ENCODE data around the gene QPCT.

The QPCT gene

DNA sequence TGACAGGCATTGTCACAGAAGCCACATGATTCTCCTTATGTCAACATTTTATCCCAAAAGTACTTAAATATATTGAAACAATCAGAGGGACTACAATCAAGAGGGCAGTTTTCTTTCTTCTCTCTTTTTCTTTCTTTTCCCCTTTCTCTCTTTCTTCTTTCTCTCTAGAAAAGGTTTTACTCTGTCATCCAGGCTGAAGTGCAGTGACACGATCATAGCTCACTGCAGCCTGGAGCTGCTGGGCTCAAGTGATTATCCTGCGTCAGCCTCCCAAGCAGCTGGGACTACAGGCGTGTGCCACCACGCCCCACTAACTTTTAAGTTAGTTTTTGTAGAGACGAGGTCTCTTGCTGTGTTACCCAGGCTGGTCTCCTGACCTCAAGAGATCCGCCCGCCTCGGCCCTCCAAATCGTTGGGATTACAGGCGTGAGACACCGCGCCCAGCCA lies 18.8 kb upstream of the QPCT start:
- DNase-seq: no peak

DNA sequence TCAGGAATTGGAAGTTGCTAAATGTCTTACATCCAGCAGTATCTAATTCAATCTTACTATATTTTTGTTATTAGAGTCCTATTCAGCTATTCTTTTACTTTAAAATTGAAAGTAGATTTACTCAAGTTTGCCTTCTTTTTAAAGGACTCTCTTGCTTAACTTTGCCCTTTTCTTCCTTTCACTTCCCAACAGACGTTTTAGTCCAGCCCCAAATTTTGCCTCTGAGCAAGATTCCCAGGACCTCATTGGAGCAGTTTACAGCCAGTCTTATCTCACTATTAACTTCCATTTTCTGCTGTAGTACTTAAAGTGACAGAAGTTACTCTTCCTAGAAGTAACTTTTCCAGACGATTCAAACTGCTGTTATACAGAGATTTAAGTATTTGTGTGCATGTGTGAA lies 18.1 kb upstream of the QPCT start:
- DNase-seq: no peak

DNA sequence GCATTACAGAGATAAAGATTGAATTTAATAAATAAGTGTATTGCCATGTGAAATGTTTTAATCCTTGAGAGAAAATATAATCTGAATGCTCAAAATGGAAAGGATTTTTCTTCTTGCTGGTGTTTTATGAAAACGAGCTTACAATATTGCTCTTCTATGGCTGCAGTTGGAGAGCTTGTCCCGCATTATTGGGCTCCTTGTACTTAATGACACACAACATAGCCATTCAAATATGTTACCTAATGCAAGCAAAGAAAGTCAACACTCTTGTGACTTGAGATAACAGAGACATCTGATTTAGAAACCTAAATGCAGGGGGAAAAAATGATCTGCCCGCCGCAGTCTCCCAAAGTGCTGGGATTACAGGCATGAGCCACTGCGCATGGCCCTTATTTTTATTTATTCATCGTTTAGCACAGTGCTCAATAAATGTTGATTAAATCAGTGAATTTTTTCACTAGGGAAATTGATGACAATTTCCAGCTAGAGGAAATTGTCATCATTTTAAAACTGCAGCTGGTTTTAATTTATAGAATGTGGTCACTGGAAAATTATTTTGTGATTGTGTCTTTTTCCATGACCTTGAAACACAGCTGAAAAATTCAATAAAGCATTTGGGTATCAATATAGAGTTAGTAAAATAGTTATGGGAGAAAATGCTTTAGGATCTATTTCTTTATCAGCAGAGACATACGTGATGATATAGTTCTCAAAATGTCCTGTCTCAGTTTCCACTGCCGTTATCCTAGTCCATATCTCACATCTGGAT lies 17.4 kb upstream of the QPCT start:
- DNase-seq: no peak

DNA sequence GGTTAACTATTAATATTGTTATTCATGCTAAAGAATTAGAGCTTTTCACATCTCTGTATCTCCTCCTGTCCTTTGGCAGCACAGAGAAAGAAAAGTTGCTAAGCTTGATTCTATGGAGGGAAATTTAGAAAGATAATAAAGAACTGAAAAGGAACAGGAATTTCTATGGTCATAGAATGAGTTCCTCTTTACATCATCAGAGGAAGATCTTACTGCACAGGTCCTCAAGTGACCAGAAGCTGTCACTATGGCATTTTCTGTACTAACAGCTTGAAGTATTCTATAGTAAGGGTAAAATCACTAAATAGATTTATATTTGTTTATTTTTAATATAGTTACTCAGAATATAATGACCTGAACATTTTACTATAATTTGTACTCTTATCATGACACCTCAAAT lies 13.7 kb upstream of the QPCT start:
- no peak for DNase-seq

DNA sequence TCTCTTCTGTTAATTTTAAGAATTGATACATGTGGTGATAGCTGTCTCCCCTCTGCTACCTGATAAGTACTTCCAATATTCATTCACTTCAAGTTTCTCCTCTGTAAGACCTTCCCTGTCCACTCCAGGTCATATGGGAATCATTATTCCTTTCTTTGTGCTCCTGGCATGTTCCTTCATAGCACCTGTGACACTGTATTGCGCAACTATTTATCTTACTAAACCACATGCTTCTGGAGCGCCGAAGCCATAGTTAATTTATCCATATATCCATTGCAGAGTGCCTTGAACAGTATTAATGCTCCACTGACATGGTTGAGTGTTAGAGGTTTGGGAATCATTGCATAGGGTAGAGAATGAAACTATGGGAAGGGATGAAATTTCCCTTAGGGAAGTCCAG lies 11.9 kb upstream of the QPCT start:
- DNase-seq: no peak

DNA sequence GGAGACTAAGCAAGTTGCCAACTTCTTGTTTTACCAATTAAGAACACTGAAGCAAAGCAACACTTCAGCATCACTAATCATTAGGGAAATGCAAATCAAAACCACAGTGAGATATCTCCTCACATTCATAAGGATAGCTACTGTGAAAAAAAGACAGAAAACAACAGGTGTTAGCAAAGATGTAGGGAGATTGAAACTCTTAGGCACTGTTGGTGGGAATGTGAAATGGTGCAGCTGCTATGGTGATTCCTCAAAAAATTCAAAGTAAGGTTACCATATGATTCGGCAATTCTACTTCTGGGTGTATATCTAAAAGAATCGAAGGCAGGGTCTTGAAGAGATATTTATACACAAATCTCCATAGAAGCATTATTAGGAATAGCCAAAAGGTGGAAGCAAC lies 11.2 kb upstream of the QPCT start:
- DNase-seq: no peak

DNA sequence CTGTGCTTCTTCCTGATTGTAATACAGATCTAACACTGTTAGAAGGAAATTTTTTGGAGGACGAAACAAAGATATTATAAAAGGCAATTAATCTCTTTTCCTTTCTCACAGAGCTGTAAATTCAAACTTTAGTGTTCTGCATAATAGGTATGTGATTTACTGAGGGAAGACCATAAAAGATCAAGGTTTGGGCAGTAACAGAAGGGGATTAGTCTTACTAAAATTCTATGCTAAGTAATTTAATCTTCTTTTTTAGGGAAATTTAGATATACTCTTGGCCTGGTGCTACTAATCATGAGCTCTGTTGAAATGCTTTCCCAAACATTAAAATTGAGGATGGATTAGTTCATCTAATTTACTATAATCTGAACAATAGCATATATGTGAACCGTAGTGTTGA lies 8.8 kb upstream of the QPCT start:
- no peak for DNase-seq

DNA sequence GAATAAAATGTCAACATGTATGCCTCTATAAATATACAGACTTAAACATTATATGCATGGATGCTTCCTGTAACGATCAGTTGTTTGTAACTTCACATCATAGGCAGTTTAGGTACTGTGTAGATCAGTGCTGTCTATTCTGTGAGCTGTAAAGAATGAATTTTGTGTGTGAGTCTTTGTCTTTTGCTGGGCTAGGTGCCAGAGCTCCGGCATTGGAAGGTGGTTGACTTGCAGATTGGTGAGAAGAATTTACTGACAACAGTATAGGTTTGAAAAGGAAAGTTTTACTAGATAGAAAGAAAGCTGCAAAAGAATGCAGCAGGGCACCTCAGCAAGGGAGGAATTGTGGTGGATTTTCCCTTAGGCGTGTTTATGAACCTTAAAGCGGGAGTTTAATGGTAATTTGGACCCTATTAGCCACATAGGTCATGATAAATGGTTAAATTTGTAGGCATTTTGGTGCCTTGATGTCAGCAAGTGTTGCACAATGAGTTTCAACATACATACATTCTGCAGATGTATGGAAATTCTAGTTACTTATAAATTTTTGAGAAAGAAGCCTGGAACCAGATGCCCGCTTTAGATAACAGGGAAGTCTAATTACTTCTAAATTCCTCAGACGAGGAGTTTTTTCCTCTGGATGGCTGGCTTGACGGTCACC lies 6.7 kb upstream of the QPCT start:
- DNase-seq: peak; percentile 16

DNA sequence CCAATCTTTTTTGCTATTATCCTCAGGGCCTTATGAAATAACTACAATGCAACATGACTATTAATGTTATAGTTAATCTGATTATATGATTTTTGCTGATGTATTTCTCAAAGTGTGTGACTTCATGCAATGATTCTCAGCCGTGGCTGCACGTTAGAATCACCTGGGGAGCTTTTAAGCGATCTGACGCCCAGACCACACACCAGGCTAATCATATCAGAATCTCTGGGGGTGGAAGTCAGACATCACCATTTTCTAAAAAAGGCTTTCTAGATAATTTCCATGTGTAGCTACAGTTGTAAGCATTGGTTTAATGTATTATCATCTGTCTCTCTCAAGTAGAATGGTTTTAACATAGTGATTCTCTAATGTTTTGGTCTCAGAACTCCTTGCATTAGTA lies 5.5 kb upstream of the QPCT start:
- no peak for DNase-seq

DNA sequence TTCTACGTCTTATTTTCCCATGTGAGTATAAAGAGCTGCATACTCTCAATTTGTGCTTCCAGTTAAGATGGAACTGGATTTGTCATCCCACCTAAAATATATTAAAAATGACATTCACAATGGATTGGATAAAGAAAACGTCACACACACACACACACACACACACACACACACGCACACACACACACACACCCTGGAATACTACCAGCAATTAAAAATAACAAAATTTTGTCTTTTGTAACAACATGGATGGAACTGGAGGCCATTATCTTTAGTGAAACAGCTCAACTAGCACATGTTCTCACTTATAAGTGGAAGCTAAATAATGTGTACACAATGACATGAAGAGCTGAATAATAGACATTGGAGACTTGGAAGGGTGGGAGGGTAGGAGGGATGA lies 3.8 kb upstream of the QPCT start:
- no peak for DNase-seq

DNA sequence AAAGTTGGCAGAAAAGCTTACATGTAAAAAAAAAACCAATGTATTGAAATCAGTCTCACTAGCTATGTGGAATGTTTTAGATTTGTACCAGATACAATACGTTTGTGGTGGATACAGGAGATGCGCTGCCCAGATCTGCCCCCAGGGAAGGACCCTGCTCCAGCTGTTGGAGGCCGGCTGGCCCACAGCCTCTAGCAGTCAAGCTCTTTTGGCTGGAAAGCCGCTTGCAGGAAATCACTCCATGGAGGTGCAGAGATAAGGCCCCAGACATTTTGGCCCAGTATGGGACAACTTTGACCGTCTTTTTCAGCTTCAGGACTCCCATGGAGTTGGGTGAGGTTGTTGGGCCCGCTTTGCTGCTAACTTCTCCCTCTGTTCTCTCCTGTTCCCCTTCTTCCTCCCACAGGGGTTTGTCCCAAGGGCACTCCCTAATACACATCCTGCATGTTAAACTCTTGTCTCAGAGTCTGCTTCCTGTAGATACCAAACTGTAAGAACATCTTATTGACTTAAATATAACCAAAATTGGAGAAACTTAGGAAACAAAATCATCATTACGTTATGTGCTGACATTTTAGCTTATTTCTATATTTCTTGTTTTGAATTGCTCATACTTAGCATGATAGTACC lies 1.7 kb upstream of the QPCT start:
- DNase-seq: no peak

DNA sequence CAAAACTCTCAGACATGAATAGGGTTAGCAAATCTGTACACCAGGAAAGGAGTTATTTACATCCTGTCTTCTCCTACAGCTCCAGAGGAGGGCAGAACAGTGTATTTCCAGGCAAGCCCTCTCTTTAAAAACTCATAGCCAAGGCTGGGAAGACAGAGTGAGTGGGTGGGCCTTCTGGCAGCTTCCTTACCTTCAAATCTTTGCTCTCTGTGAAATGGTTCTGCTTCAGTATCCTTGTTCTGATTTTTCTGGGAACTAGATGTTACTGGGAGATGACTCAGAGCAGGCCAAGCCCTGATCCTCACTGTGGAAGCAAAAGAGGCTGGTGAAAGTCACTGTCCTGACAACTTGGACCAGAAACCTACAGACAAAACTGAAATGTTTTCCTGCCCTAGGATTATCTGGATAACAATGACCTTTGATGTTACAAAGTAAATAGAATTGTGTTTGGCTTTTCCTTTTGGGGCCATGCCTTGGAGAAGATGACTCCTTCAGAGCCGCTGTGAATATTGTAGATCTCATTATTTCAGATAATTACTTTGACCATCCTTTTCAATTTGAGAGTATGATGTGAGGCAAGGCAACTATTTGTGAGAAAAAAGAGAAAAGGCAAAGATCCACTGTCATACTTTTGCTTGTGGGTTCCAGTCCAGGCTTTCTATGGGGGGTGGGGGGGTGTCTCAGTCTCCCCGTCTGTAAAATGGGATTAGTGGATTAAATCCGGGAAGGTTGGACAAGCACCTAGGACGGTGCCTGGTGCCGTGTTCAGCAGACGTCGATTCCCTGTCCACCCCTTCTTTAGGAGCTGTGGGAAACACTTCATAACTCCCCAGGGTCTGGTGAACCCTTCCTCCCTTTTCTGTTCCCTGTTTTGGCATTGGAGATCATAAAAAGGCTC lies 644 bp upstream of the QPCT start:
- no peak for DNase-seq

DNA sequence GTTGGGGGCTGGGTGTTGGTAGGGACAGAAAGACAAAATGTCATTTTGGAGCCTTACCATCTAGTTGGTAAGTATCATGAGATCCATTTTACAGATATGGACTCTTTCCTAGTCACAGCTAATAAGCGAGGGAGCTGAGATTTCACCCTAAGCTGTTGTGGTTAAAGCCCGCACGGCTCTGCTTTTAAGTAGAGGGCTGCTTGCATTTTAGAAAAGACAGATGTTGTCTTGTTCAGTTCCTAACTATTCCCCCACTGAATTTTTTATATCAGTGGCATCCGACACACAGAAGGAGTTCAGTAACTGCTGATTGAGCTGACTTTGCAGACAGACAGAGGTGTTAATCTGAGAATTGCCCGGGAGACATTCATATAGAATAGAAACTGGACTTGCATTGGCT lies 3.7 kb downstream of the QPCT start:
- DNase-seq: no peak

DNA sequence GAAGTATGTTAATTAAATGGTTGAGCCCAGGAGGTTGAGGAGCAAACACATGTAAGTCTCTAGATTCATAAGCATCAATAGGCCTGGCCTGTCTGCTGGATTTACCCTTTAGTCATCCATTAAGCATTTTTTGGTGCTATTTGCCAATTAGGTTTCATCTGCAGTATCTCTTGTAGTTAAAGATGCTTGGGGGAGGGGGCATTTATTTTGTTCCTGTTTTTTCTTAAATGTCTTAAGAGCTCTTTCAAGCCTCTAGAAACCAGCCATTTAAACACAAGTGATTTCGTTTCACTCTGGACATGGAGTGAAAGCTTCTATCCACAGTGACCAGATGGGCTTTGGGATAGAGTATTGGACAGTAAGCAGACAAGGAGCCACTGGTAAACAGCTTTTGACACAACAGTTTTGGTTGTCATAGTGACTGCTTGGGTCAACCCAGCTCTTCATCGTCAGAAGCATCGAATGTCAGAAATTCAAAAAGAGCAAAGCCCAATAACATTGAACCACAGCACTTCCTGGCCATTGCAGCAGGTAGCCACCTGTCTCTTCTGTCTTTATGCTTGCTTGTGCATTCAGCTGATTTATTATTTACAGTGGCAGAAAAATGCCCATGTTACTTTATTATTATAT lies 4.9 kb downstream of the QPCT start:
- DNase-seq: peak; percentile 24

DNA sequence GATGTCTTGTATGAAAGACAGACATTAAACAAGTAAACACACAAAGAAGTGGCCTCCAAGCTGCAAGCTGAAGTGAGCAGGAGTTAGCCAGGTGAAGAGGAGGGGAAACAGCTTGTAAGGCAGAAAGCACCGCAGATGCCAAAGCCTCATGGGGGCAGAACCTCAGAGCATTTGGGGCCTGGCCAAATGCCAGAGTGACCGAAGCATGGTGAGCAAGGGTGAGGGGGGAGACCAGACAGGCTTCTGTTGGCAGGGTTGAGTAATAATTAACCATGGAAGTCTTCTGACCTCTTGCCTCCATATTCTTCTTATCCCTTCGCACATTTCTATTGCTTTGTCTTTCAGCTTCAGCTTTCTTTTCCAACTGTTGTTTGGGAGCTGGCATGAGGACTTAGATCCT lies 5.6 kb downstream of the QPCT start:
- peak; percentile 70 for DNase-seq

DNA sequence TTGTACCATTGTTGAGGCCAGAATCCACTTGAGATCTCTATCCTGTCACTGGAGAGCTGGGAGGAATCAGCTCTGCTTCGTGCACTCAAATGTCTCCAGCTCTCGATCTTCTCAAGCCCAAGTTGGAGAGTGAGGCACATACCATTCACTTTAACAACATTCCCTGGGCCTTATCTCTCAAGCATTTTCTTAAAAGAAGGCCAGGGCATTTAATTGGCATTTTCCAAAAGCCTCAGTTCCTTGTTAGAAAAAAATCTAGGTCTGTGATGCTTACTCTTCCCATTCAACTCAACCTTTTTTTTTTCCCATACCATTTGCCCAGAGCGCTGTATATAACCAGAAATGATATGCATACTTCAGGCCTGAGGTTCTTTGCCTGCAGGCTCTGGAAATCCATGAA lies 10.1 kb downstream of the QPCT start:
- no peak for DNase-seq

DNA sequence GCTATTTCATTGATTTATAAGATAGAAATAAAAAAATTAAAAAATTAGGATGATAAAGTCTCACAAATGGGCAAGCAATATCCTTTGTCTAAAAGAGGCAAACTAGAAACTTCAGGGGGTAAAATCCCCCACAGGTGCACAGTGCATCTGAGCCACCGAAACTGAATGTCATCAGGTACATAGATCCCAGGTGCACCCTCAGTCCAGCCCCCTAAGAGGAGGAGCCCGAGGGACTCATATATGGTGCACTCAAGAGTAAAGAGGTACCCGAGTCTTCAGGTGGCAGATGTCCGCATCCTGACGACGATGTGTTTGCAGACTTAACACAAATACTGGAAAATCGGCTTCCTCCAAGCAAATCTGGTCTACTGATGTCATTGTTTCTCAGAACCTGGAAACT lies 11.3 kb downstream of the QPCT start:
- DNase-seq: peak; percentile 49

DNA sequence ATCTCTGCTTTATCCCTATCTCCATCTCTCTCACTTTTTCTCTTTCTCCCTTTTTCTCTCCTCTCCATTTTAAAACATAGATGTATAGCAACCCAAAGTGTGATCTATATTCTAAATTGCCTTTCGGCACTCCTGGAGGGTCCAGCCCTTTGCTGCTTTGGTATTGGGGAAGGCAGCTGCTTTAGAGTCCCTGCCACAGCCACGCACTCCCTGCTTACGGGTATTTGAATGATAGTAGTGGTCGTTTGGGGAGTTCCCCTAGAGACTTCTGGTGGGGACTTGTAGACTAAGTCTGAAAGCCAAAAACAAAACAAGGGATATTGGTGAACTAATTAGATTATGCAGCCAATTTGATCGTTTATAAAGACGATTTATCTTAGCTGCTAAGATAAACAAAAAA lies 11.9 kb downstream of the QPCT start:
- no peak for DNase-seq

DNA sequence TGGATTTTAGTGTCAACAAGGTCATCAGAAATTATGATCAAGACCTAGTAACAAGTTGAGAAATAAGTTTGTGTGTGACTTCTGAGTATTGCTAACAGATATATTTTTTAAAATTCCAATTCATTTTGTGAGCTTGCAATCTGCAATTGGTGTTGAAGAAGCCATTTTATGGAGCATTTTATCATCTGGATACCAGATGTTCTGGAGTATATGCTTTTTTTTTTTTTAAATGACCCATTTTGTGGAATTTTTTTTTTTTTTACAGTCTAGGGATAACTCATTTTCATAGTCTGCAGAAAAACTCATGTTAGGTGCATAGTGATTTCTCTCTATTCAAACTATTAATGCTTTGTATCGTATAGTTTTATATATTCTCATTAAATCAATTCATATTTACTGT lies 12.6 kb downstream of the QPCT start:
- no peak for DNase-seq

DNA sequence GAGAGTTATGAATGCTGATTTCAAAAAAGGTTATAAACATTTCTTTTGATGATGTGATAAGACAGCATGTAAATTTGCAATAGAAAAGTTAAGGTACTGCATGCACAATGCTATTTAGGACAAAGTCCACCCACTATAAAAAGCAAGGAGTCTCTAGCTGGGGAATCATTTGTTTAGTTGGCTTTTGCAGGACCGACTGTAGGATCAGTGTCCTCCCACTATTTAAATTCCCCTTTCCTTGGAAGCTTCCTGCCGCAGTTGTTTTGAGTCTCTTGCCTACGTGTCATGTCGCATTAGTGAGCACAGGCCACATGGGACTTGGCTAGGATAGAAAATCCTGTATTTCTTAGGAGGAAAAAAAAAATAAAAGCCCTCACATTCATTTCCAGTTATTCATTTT lies 13.1 kb downstream of the QPCT start:
- DNase-seq: no peak

DNA sequence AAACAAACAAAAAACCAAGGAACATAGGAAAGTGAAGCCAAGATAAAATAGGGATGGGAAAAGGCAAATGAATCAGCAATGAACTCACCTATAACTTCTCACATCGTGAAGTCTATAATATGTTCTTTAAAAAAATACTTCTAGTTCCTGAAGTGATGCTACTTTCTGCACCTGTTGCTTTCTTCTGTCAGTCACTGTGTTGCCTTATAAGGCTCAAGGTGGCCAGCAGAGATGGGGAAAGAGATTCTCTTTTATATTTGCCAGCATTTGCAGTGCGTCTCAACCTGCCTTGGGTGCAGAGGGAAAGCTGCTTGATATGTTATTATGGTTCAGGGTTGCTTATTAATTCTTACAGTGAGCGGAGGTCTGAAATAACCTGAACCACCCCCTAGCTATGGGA lies 14.0 kb downstream of the QPCT start:
- DNase-seq: no peak

DNA sequence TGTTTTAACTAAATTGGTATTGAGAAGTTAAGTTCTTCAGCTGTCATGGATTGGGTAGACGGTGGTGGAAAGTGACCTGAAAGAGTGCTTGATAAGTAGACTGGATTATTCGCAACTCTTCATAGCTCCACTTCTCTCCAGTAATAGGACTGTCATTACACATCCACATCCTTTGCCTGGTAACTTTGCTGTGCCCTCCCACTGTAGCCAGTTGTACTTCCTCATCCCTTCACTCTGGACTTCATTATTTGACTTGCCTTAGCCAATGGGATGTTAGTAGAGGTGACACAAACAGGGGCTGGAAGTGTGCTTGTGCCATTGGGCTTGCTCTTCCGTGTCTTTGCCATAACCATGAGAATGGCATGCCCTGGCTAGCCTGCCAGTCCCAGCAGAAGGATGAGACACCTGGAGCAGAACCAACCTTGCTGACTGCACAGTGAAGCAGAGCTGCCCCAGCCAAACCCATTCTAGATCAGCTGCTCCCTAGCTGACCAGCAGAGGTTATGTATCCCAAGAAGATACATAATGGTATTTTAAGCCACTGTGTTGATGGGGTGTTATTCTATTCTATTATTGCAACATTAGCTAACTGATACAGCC lies 16.9 kb downstream of the QPCT start:
- peak; percentile 3 for DNase-seq
